K562 (cell line): ENCODE data around the gene MIX23. TPM values are rescaled to one million over a fixed set of nuclear protein-coding genes. Genes with fewer than 3 reads are reported as not detected.

Experiments used
- CBFA2T3 ChIP-seq: fragments of 450-650 bp; IDR thresholded peaks from 2 replicates; pipeline ENCODE4 v1.6.1; 2017
- HCFC1 ChIP-seq: IDR thresholded peaks from 2 replicates; pipeline ENCODE4 v1.6.1; 2012; ENCODE audit warnings: low read depth, low read length, improper control_type of control experiment
- KLF16 ChIP-seq: IDR thresholded peaks from 2 replicates; pipeline ENCODE4 v1.6.1; 2016; ENCODE audit warnings: antibody characterized with exemption
- MTA1 ChIP-seq: fragments of 450-650 bp; IDR thresholded peaks from 2 replicates; pipeline ENCODE4 v1.6.1; 2017; ENCODE audit warnings: borderline replicate concordance
- NCOR1 ChIP-seq: fragments of 450-650 bp; IDR thresholded peaks from 2 replicates; pipeline ENCODE4 v1.6.1; 2016; ENCODE audit warnings: mild to moderate bottlenecking, moderate library complexity
- NFIC ChIP-seq: fragments of 450-650 bp; IDR thresholded peaks from 2 replicates; pipeline ENCODE4 v1.6.1; 2017; ENCODE audit warnings: mild to moderate bottlenecking, inconsistent platforms
- PML ChIP-seq: IDR thresholded peaks from 2 replicates; pipeline ENCODE4 v1.6.1; 2012; ENCODE audit warnings: low read length, inconsistent platforms
- PTBP1 ChIP-seq: fragments of 200-400 bp; formaldehyde crosslinking; IDR thresholded peaks from 2 replicates; pipeline ENCODE4 v1.6.1; 2017; ENCODE audit warnings: low read depth, low read length
- SMAD1 ChIP-seq: fragments of 150-350 bp; IDR thresholded peaks from 2 replicates; pipeline ENCODE4 v1.6.1; 2014; ENCODE audit warnings: low read length, low read depth; ENCODE audit not compliant: partially characterized antibody
- TEAD2 ChIP-seq: fragments of 450-650 bp; IDR thresholded peaks from 2 replicates; pipeline ENCODE4 v1.6.1; 2016; ENCODE audit warnings: missing genetic modification characterization, control low read depth, missing compliant biosample characterization
- ZNF695 ChIP-seq: fragments of 450-650 bp; formaldehyde crosslinking; IDR thresholded peaks from 2 replicates; pipeline ENCODE4 v1.4.0; 2020; ENCODE audit warnings: mild to moderate bottlenecking, moderate library complexity
- polyA plus RNA-seq, 8 experiments: library from polyadenylated mRNA; depleted of rRNA in 4 of 8; stranded (reverse) in 5 of 8; unstranded in 3 of 8; fragments of >200 nt; fragmentation: Nextera tagmentation in 2 of 8; fragmentation: Illumina TruSeq in 1 of 8; extraction: Ambion mirVana in 2 of 8; extraction: Trizol in 1 of 8; gene quantifications; 2 replicates each; pipeline versions ENCODE4 v1.2.1 to v1.2.3, GENCODE V29; 2011 to 2014; ENCODE audit warnings: inconsistent platforms in 1 of 8, missing spikeins in 1 of 8
- total RNA-seq, 7 experiments: library from RNA; depleted of rRNA in 6 of 7; stranded (reverse); fragments of >200 nt in 6 of 7; fragmentation: Illumina TruSeq in 2 of 7; extraction: Trizol in 2 of 7; gene quantifications; 2 replicates each; pipeline versions ENCODE4 v1.2.1 to v1.2.3, GENCODE V29; 2011 to 2021; ENCODE audit warnings: low replicate concordance in 1 of 7
- TF ChIP-seq, protein P1 (sequence below): fragments of 450-650 bp; IDR thresholded peaks from 2 replicates; pipeline ENCODE4 v1.6.1; 2016; ENCODE audit warnings: mild to moderate bottlenecking, moderate library complexity
- TF ChIP-seq, protein P2 (sequence below): IDR thresholded peaks from 2 replicates; pipeline ENCODE4 v1.6.1; 2014; ENCODE audit warnings: antibody characterized with exemption
- TF ChIP-seq, protein P3 (sequence below): fragments of 450-650 bp; IDR thresholded peaks from 2 replicates; pipeline ENCODE4 v1.6.1; 2016; ENCODE audit warnings: missing biosample characterization, missing genetic modification characterization

The MIX23 gene
- total and polyA plus RNA-seq, 9 of the 15 experiments (the other 6 are each of a cell fraction or from before 2014, with no cell fraction given), result 45.5 to 185 (median 106) TPM

DNA sequence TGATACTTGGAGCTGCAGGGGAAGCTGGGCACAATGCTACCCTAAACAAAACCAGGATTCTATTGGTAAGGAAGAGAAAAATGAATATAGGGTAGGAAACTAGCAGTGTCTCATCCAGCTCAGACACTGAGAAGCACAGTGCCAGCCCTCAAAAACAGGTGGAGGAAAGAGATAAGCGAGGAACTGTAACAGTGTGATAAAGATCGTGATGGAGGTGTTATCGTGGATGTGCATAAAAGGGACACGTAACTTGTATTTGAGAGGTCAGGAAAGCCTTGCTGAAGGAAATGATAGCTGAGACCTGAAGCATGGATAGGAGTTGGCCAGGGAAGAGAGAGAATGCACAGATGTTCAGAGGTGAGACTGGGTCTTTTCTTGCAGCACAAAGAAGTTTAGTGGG, 27.4 kb downstream of the MIX23 start (continued):
- TF ChIP-seq, protein P1, sequence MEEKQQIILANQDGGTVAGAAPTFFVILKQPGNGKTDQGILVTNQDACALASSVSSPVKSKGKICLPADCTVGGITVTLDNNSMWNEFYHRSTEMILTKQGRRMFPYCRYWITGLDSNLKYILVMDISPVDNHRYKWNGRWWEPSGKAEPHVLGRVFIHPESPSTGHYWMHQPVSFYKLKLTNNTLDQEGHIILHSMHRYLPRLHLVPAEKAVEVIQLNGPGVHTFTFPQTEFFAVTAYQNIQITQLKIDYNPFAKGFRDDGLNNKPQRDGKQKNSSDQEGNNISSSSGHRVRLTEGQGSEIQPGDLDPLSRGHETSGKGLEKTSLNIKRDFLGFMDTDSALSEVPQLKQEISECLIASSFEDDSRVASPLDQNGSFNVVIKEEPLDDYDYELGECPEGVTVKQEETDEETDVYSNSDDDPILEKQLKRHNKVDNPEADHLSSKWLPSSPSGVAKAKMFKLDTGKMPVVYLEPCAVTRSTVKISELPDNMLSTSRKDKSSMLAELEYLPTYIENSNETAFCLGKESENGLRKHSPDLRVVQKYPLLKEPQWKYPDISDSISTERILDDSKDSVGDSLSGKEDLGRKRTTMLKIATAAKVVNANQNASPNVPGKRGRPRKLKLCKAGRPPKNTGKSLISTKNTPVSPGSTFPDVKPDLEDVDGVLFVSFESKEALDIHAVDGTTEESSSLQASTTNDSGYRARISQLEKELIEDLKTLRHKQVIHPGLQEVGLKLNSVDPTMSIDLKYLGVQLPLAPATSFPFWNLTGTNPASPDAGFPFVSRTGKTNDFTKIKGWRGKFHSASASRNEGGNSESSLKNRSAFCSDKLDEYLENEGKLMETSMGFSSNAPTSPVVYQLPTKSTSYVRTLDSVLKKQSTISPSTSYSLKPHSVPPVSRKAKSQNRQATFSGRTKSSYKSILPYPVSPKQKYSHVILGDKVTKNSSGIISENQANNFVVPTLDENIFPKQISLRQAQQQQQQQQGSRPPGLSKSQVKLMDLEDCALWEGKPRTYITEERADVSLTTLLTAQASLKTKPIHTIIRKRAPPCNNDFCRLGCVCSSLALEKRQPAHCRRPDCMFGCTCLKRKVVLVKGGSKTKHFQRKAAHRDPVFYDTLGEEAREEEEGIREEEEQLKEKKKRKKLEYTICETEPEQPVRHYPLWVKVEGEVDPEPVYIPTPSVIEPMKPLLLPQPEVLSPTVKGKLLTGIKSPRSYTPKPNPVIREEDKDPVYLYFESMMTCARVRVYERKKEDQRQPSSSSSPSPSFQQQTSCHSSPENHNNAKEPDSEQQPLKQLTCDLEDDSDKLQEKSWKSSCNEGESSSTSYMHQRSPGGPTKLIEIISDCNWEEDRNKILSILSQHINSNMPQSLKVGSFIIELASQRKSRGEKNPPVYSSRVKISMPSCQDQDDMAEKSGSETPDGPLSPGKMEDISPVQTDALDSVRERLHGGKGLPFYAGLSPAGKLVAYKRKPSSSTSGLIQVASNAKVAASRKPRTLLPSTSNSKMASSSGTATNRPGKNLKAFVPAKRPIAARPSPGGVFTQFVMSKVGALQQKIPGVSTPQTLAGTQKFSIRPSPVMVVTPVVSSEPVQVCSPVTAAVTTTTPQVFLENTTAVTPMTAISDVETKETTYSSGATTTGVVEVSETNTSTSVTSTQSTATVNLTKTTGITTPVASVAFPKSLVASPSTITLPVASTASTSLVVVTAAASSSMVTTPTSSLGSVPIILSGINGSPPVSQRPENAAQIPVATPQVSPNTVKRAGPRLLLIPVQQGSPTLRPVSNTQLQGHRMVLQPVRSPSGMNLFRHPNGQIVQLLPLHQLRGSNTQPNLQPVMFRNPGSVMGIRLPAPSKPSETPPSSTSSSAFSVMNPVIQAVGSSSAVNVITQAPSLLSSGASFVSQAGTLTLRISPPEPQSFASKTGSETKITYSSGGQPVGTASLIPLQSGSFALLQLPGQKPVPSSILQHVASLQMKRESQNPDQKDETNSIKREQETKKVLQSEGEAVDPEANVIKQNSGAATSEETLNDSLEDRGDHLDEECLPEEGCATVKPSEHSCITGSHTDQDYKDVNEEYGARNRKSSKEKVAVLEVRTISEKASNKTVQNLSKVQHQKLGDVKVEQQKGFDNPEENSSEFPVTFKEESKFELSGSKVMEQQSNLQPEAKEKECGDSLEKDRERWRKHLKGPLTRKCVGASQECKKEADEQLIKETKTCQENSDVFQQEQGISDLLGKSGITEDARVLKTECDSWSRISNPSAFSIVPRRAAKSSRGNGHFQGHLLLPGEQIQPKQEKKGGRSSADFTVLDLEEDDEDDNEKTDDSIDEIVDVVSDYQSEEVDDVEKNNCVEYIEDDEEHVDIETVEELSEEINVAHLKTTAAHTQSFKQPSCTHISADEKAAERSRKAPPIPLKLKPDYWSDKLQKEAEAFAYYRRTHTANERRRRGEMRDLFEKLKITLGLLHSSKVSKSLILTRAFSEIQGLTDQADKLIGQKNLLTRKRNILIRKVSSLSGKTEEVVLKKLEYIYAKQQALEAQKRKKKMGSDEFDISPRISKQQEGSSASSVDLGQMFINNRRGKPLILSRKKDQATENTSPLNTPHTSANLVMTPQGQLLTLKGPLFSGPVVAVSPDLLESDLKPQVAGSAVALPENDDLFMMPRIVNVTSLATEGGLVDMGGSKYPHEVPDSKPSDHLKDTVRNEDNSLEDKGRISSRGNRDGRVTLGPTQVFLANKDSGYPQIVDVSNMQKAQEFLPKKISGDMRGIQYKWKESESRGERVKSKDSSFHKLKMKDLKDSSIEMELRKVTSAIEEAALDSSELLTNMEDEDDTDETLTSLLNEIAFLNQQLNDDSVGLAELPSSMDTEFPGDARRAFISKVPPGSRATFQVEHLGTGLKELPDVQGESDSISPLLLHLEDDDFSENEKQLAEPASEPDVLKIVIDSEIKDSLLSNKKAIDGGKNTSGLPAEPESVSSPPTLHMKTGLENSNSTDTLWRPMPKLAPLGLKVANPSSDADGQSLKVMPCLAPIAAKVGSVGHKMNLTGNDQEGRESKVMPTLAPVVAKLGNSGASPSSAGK, result no peak
- TF ChIP-seq MTA1 (peak; percentile 73), PML (peak; percentile 55; the same call in 1 of the 2 replicates), NCOR1 (peak; percentile 75), PTBP1 (no peak), NFIC (peak; percentile 58), ZNF695 (CRISPR knock-in tag) (no peak), CBFA2T3 (peak; percentile 93), KLF16 (peak; percentile 59; the same call in 1 of the 2 replicates), SMAD1 (peak; percentile 53), TEAD2 (tag) (no peak), HCFC1 (no peak)
- TF ChIP-seq, protein P2, sequence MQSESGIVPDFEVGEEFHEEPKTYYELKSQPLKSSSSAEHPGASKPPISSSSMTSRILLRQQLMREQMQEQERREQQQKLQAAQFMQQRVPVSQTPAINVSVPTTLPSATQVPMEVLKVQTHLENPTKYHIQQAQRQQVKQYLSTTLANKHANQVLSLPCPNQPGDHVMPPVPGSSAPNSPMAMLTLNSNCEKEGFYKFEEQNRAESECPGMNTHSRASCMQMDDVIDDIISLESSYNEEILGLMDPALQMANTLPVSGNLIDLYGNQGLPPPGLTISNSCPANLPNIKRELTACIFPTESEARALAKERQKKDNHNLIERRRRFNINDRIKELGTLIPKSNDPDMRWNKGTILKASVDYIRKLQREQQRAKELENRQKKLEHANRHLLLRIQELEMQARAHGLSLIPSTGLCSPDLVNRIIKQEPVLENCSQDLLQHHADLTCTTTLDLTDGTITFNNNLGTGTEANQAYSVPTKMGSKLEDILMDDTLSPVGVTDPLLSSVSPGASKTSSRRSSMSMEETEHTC, result no peak
- TF ChIP-seq, protein P3, sequence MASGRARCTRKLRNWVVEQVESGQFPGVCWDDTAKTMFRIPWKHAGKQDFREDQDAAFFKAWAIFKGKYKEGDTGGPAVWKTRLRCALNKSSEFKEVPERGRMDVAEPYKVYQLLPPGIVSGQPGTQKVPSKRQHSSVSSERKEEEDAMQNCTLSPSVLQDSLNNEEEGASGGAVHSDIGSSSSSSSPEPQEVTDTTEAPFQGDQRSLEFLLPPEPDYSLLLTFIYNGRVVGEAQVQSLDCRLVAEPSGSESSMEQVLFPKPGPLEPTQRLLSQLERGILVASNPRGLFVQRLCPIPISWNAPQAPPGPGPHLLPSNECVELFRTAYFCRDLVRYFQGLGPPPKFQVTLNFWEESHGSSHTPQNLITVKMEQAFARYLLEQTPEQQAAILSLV (tag), result no peak
